AG09319 (cell line): Measurements from ENCODE around the gene MOK.
"Not testable (repeated sequence)": the region's sequence is repeated elsewhere in the genome, so short reads cannot be mapped to it uniquely, and the experiment has no call there.

ENCODE experiments used
- DNase-seq: peaks from one replicate; pipeline ENCODE4 v3.0.0-alpha.2; 2010; ENCODE audit warnings: low read depth; ENCODE audit errors: extremely low read depth
- CTCF ChIP-seq: IDR thresholded peaks from 2 replicates; pipeline ENCODE4 v1.5.1; 2011; ENCODE audit warnings: low read depth, mild to moderate bottlenecking, inconsistent platforms, low read length, moderate library complexity

Gene MOK, protein sequence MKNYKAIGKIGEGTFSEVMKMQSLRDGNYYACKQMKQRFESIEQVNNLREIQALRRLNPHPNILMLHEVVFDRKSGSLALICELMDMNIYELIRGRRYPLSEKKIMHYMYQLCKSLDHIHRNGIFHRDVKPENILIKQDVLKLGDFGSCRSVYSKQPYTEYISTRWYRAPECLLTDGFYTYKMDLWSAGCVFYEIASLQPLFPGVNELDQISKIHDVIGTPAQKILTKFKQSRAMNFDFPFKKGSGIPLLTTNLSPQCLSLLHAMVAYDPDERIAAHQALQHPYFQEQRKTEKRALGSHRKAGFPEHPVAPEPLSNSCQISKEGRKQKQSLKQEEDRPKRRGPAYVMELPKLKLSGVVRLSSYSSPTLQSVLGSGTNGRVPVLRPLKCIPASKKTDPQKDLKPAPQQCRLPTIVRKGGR

GRCh38 chr14:102304611-102305506 lies at the start of gene MOK:
MOK (minus strand) TSS chr14:102305164; CDS start chr14:102304968, 196 bp downstream.
- TF ChIP-seq CTCF: no peak; the same call in 1 of the 2 replicates
- peak; percentile 96 for DNase-seq

- no peak for DNase-seq
- TF ChIP-seq CTCF: no peak
Observed at GRCh38 chr14:102353126-102353619, 48.2 kb upstream of the MOK start.

DNA sequence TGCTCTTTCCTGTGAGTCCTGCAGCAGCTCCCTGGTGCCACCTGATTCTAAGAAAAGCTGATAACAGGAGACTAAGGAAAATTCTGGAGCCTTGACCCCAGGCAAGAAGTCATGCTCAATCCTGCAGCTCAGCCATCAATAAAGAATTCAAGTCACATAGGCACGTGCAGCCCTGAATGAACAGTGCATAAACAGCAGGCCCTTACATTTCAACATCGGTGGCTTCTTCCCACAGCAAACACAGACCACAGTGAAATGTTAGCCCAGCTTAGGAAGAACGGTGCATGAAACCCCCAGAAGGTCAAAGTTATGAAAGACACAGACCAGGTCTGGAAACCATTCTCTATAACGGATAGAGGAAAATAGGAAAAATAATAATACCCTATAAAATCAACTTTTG lies 47.2 kb upstream of the MOK start:
- no peak for TF ChIP-seq CTCF
- no peak for DNase-seq

GRCh38 chr14:102351593-102351992 lies 46.6 kb upstream of the MOK start:
- not testable (repeated sequence) for DNase-seq

DNA sequence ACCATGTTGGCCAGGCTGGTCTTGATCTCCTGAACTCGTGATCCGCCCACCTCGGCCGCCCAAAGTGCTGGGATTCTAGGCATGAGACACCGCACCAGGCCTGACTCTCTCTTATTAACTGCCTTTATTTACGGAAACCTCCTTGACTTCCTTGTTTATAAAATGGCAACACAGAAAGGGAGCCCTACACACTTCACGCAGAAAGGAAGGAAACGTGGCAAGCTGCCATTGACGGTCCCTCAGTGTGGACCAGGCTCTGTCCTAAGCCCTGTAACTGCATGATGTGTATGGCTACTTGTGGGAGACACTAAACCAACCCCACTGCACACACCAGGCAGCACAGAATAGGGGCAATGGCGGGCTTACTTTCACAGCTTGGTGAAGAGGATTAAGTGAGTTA lies 46.1 kb upstream of the MOK start:
- DNase-seq: no peak
- no peak for TF ChIP-seq CTCF

DNA sequence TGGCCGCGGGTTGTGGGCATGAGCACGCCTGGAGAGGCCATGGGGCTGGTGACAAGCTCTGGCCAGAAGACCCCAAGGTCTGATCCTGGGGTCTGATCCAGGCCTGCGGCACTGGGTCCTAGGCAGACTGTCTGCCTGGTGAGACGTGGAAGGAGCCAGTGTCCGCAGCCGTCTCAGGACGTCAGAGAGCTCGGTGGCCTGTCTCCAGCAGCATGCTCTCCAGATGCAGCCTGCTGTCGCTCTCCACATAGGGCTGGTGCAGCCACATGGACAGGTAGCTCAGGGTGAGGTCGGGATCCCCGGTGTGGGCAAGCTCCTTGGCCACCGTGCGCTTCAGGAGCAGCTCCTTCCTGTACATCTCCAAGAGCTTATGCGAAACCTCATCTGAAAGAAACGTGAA lies 43.4 kb upstream of the MOK start:
- DNase-seq: no peak
- no peak for TF ChIP-seq CTCF

- no peak for TF ChIP-seq CTCF
Observed at GRCh38 chr14:102346645-102347044, 41.7 kb upstream of the MOK start.

More at GRCh38 chr14:102346645-102347044, 41.7 kb upstream of the MOK start:
- DNase-seq: no peak
